AG08396 (cell line): ENCODE measurements around the gene METTL3.
"Not testable (repeated sequence)": the region's sequence is repeated elsewhere in the genome, so short reads cannot be mapped to it uniquely, and the experiment has no call there.

Source experiments
- DNase-seq: peaks from one replicate; pipeline ENCODE4 v3.0.0; 2012; ENCODE audit warnings: low spot score, mixed read lengths

Gene METTL3

GRCh38 chr14:21510735-21511657 is at the start of gene METTL3:
METTL3 (minus strand) TSS chr14:21511340; CDS start chr14:21511223, 117 bp downstream.
- peak; percentile 90 for DNase-seq

- DNase-seq, result no peak
Observed at GRCh38 chr14:21558703-21559170, 47.6 kb upstream of the METTL3 start.

- DNase-seq, result peak; percentile 73
Observed at GRCh38 chr14:21557084-21557901, 46.2 kb upstream of the METTL3 start.

- no peak for DNase-seq
Observed at GRCh38 chr14:21556378-21557083, 45.4 kb upstream of the METTL3 start.

- no peak for DNase-seq
Observed at GRCh38 chr14:21553266-21553665, 42.1 kb upstream of the METTL3 start.

- DNase-seq, result not testable (repeated sequence)
Observed at GRCh38 chr14:21544588-21544987, 33.4 kb upstream of the METTL3 start.

GRCh38 chr14:21543963-21544362 is 32.8 kb upstream of the METTL3 start:
- DNase-seq, result no peak

GRCh38 chr14:21543521-21543960 is 32.4 kb upstream of the METTL3 start:
- DNase-seq, result no peak

GRCh38 chr14:21541413-21542074 is 30.4 kb upstream of the METTL3 start:
- DNase-seq, result no peak

- DNase-seq, result no peak
Observed at GRCh38 chr14:21539189-21539940, 28.2 kb upstream of the METTL3 start.

GRCh38 chr14:21537090-21537424 is 25.9 kb upstream of the METTL3 start:
- no peak for DNase-seq

- no peak for DNase-seq
Observed at GRCh38 chr14:21536418-21537089, 25.4 kb upstream of the METTL3 start.

GRCh38 chr14:21535545-21536417 is 24.6 kb upstream of the METTL3 start:
- DNase-seq, result no peak

- DNase-seq, result no peak
Observed at GRCh38 chr14:21534576-21534975, 23.4 kb upstream of the METTL3 start.

GRCh38 chr14:21533294-21533693 is 22.2 kb upstream of the METTL3 start:
- no peak for DNase-seq

- DNase-seq, result no peak
Observed at GRCh38 chr14:21529515-21529914, 18.4 kb upstream of the METTL3 start.

- no peak for DNase-seq
Observed at GRCh38 chr14:21528381-21529348, 17.5 kb upstream of the METTL3 start.

GRCh38 chr14:21527318-21527679 is 16.2 kb upstream of the METTL3 start:
- DNase-seq, result no peak
